OCI-LY7 (cell line): ENCODE results near the gene TELO2. TPM values are rescaled to one million over a fixed set of nuclear protein-coding genes. Genes with fewer than 3 reads are reported as not detected.

Experiments
- BruUV-seq: library from RNA; stranded (reverse); fragments of 400-500 nt; replicated peaks from 2 replicates; lab custom pipeline; 2021; lab: Mats Ljungman, UMichigan
- CTCF ChIA-PET: fragments of 300-600 bp; sonication (Branson Sonifier 250); formaldehyde crosslinking; loops from one replicate; lab custom pipeline; 2022; ENCODE audit warnings: antibody characterized with exemption; ENCODE audit not compliant: unreplicated experiment; lab: Charles Lee
- POLR2A ChIA-PET: fragments of 300-600 bp; sonication (Branson Sonifier 250); formaldehyde crosslinking; loops from one replicate; lab custom pipeline; 2022; ENCODE audit warnings: antibody characterized with exemption; lab: Charles Lee
- DNase-seq: peaks from one replicate; pipeline ENCODE4 v3.0.0-alpha.2; 2015; ENCODE audit warnings: low spot score
- H2AFZ ChIP-seq: fragments of 200-600 bp; sonication (generic), shearing (Covaris generic); 2 replicates; pipeline ENCODE4 v1.6.1; 2014; ENCODE audit warnings: mild to moderate bottlenecking, antibody characterized with exemption, low read length, moderate library complexity
- H3K27ac ChIP-seq: fragments of 200-600 bp; sonication (generic); 2 replicates; pipeline ENCODE4 v1.5.1; 2014; ENCODE audit warnings: mixed run types, low read depth, mild to moderate bottlenecking, moderate library complexity, low read length, inconsistent platforms; ENCODE audit not compliant: poor library complexity, severe bottlenecking
- H3K36me3 ChIP-seq: fragments of 200-600 bp; sonication (generic); 2 replicates; pipeline ENCODE4 v1.6.1; 2014; ENCODE audit warnings: mild to moderate bottlenecking, antibody characterized with exemption, low read length, moderate library complexity, mixed read lengths; ENCODE audit not compliant: insufficient read depth
- H3K4me1 ChIP-seq: fragments of 200-600 bp; sonication (generic); 2 replicates; pipeline ENCODE4 v1.5.1; 2014; ENCODE audit warnings: mild to moderate bottlenecking, low read length; ENCODE audit not compliant: insufficient read depth, poor library complexity, severe bottlenecking
- H3K4me2 ChIP-seq: fragments of 200-600 bp; sonication (generic); 2 replicates; pipeline ENCODE4 v1.6.1; 2014; ENCODE audit warnings: mild to moderate bottlenecking, low read length
- H3K4me3 ChIP-seq: fragments of 200-600 bp; sonication (generic); 2 replicates; pipeline ENCODE4 v1.5.1; 2014; ENCODE audit warnings: mild to moderate bottlenecking, low read depth, low read length; ENCODE audit not compliant: poor library complexity, severe bottlenecking
- H3K79me2 ChIP-seq: fragments of 200-600 bp; sonication (generic); 2 replicates; pipeline ENCODE4 v1.6.1; 2016; ENCODE audit warnings: low read depth, mild to moderate bottlenecking, low read length, moderate library complexity, mixed read lengths; ENCODE audit not compliant: insufficient read depth
- H3K9me2 ChIP-seq: fragments of 200-600 bp; sonication (generic); 2 replicates; pipeline ENCODE4 v1.6.1; 2016; ENCODE audit warnings: mild to moderate bottlenecking, low read length, mixed read lengths; ENCODE audit not compliant: insufficient read depth
- H3K9me3 ChIP-seq: fragments of 200-600 bp; sonication (generic); 2 replicates; pipeline ENCODE4 v1.6.1; 2014; ENCODE audit warnings: mild to moderate bottlenecking, mixed run types, low read length, mixed read lengths
- H4K20me1 ChIP-seq: fragments of 200-600 bp; sonication (generic); 2 replicates; pipeline ENCODE4 v1.6.1; 2014; ENCODE audit warnings: mild to moderate bottlenecking, antibody characterized with exemption, low read length, moderate library complexity, mixed read lengths; ENCODE audit not compliant: insufficient read depth
- EZH2phosphoT487 ChIP-seq: fragments of 200-600 bp; sonication (generic); IDR thresholded peaks from 2 replicates; pipeline ENCODE4 v1.6.1; 2018; ENCODE audit warnings: low read depth, borderline replicate concordance, mild to moderate bottlenecking, mixed run types, antibody characterized with exemption, low read length, moderate library complexity, mixed read lengths
- intact Hi-C: fragments of 100-400 bp; cut with micrococcal nuclease; formaldehyde crosslinking; loops from one replicate; pipeline ENCODE4 v1.10.0; 2022; ENCODE audit not compliant: unreplicated experiment
- total RNA-seq, 2 experiments: library from RNA; depleted of rRNA in 1 of 2; stranded (reverse); fragments of >200 nt in 1 of 2; shearing (Covaris generic) in 1 of 2; gene quantifications; 2 replicates each; pipeline ENCODE4 v1.2.3, GENCODE V29; 2014 to 2022
- TF ChIP-seq, protein P1 (sequence below): fragments of 200-600 bp; sonication (generic); conservative IDR thresholded peaks from 2 replicates; pipeline ENCODE4 v1.5.1; 2014; ENCODE audit warnings: mild to moderate bottlenecking, antibody characterized with exemption, low read length, moderate library complexity, mixed read lengths

The TELO2 gene
- total RNA-seq, 2 experiments from 2014 or later = 58.2 to 70.1 TPM

DNA sequence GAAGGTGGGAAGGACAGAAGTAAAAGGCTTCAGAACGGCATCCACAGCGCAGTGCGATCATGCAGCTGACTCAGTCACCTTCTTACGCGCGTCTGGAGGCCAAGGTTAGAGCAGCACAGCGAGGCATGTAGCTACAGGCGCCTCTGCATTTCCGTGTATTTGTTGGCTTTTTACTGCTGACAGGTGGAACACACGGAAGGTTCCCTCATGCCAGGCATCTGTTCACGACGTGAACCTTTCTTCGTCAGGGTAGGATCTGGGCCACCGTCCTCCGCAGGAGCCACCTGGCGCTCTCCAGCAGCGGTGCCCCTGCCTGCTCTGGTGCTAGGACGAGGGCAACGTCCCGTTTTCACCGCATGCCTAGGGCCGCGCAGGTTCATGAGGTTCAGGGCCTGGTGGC lies 55.6 kb downstream of the TELO2 start:
- H3K79me2 ChIP-seq = no peaks in the 10 kb centered on the region
- H3K4me1 ChIP-seq = no peaks in the 10 kb centered on the region
- H2AFZ ChIP-seq = no peak overlapping the region
- no peaks in the 10 kb centered on the region for H3K9me2 ChIP-seq
- CTCF ChIA-PET = no interaction called here
- TF ChIP-seq, protein P1, sequence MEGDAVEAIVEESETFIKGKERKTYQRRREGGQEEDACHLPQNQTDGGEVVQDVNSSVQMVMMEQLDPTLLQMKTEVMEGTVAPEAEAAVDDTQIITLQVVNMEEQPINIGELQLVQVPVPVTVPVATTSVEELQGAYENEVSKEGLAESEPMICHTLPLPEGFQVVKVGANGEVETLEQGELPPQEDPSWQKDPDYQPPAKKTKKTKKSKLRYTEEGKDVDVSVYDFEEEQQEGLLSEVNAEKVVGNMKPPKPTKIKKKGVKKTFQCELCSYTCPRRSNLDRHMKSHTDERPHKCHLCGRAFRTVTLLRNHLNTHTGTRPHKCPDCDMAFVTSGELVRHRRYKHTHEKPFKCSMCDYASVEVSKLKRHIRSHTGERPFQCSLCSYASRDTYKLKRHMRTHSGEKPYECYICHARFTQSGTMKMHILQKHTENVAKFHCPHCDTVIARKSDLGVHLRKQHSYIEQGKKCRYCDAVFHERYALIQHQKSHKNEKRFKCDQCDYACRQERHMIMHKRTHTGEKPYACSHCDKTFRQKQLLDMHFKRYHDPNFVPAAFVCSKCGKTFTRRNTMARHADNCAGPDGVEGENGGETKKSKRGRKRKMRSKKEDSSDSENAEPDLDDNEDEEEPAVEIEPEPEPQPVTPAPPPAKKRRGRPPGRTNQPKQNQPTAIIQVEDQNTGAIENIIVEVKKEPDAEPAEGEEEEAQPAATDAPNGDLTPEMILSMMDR = no peak
- no peak for TF ChIP-seq EZH2phosphoT487
- H3K27ac ChIP-seq = no peak overlapping the region
- POLR2A ChIA-PET = no interaction called here
- H3K9me3 ChIP-seq = no peaks in the 10 kb centered on the region
- no peak overlapping the region for H3K4me2 ChIP-seq
- no peak overlapping the region for H3K4me3 ChIP-seq
- no TSS peak for BruUV-seq
- no peaks in the 10 kb centered on the region for H4K20me1 ChIP-seq
- no peaks in the 10 kb centered on the region for H3K36me3 ChIP-seq
- DNase-seq = no peak
- intact Hi-C loops = no loop called here

DNA sequence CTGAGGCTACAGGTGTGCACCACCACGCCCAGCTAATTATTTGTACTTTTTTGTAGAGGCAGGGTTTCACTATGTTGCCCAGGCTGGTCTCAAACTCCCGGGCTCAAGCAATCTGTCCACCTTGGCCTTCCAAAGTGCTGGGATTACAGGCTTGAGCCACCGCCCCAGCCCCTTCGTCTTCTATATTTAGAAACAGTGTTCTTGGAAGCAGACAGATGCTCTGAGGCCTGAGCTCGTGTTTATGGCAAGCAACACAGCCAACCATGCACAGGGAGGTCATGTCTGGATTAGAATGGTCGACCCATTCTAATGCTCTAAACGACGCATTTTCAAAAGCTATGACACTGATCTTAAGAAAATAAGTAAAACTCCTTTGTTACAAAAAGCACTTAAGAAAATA lies 56.9 kb downstream of the TELO2 start:
- Histone ChIP-seq H3K9me2 (no peaks in the 10 kb centered on the region), H2AFZ (no peak overlapping the region), H3K4me1 (no peaks in the 10 kb centered on the region), H3K4me2 (no peak overlapping the region), H3K27ac (no peak overlapping the region), H4K20me1 (no peaks in the 10 kb centered on the region), H3K36me3 (no peaks in the 10 kb centered on the region), H3K4me3 (no peak overlapping the region), H3K9me3 (no peaks in the 10 kb centered on the region), H3K79me2 (no peaks in the 10 kb centered on the region)
- BruUV-seq = no TSS peak
- POLR2A ChIA-PET = no interaction called here
- intact Hi-C loops = no loop called here
- CTCF ChIA-PET = no interaction called here
- no peak for DNase-seq
- TF ChIP-seq, protein P1 = no peak
- TF ChIP-seq EZH2phosphoT487 = no peak

DNA sequence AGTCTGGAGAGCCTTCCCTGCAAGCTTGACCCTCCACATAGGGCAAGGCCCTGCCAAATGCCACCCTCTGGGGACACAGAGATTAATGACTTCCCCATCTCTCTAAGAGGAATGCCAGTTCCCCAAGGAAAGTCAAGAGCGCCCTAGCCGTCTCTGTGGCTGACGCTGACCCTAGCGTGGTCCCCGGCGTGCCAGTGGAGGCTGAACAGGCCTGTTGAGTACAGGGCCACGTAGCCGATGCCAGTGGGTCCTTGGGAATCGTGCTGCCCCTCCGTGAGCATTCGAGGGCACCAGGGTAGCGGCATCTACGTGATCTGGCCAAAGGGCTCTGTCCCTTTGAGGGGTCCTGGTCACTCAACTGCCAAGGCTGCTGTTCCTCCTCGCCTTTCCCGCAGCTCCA lies 57.5 kb downstream of the TELO2 start:
- ChIA-PET CTCF (no interaction called here), POLR2A (no interaction called here)
- intact Hi-C loops = no loop called here
- no peaks in the 10 kb centered on the region for H3K36me3 ChIP-seq
- no peaks in the 10 kb centered on the region for H4K20me1 ChIP-seq
- H3K27ac ChIP-seq = no peak overlapping the region
- TF ChIP-seq, protein P1 = no peak
- TF ChIP-seq EZH2phosphoT487 = no peak
- no TSS peak for BruUV-seq
- no peak overlapping the region for H3K4me3 ChIP-seq
- no peaks in the 10 kb centered on the region for H3K79me2 ChIP-seq
- H3K9me2 ChIP-seq = no peaks in the 10 kb centered on the region
- no peak overlapping the region for H2AFZ ChIP-seq
- no peak for DNase-seq
- H3K4me2 ChIP-seq = no peak overlapping the region
- no peaks in the 10 kb centered on the region for H3K9me3 ChIP-seq
- no peaks in the 10 kb centered on the region for H3K4me1 ChIP-seq
